Stimulated activated CD4-positive, alpha-beta T cell treated with anti-CD3 and anti-CD28 coated beads, TNF-alpha, amount 100 ng/mL, for 4 hours (primary cell): ENCODE data around the gene RMDN2.
"Not testable (repeated sequence)": the region's sequence is repeated elsewhere in the genome, so short reads cannot be mapped to it uniquely, and the experiment has no call there.

ENCODE experiments used
- DNase-seq, 3 experiments: peaks; one replicate each; pipeline ENCODE4 v3.0.0-alpha.2; 2020; ENCODE audit warnings: low read depth in 3 of 3

The RMDN2 gene

DNA sequence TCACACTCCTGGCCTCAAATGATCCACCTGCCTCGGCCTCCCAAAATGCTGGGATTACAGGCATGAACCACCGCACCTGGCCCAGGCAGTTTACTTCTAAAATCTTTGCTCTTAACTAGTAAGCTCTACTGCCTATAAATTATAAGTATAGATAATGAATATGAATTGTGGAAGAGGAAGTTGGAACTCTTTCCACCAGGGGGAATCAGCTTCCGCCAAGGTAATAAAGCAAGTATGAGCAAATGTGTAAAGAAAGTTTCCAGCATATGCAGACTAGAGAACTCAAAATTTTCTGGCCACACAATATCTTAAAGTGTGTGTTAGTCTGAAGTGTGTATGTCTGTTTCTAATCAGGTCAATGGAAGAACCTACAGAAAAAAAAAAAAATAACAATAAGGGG, 68.1 kb downstream of the RMDN2 start:
- no peak for DNase-seq

- no peak for DNase-seq
Measured at GRCh38 chr2:37997629-37998028, 72.5 kb downstream of the RMDN2 start.

- DNase-seq, result no peak
Measured at GRCh38 chr2:38000485-38001222, 75.6 kb downstream of the RMDN2 start.

DNA sequence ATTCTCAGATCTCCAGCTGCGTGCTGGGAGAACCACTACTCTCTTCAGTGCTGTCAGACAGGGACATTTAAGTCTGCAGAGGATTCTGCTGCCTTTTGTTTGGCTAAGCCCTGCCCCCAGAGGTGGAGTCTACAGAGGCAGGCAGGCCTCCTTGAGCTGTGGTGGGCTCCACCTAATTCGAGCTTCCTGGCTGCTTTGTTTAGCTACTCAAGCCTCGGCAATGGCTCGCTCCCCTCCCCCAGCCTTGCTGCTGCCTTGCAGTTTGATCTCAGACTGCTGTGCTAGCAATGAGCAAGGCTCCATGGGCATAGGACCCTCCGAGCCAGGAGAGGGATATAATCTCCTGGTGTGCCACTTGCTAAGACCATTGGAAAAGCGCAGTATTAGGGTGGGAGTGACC, 85.1 kb downstream of the RMDN2 start:
- DNase-seq, result not testable (repeated sequence)

DNA sequence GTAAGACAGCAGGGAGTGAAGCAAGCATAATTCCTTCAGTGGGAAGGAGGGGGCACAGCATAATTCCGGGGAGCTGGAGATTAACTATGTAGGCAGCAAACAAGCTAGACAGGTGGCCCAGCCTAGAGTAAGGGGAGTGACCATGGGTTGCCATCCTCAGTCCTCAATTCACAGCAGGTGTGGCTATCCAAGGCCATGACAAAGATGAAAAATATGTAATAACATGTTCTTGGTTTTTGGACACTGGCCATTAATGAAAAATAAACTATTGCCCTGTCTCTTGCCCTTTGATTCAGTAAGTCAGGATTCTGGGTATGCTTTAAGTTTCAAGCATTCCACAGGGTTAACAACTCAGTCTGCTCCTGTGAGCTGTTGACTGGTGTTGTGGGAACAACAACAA, 85.9 kb downstream of the RMDN2 start:
- DNase-seq, result no peak

DNA sequence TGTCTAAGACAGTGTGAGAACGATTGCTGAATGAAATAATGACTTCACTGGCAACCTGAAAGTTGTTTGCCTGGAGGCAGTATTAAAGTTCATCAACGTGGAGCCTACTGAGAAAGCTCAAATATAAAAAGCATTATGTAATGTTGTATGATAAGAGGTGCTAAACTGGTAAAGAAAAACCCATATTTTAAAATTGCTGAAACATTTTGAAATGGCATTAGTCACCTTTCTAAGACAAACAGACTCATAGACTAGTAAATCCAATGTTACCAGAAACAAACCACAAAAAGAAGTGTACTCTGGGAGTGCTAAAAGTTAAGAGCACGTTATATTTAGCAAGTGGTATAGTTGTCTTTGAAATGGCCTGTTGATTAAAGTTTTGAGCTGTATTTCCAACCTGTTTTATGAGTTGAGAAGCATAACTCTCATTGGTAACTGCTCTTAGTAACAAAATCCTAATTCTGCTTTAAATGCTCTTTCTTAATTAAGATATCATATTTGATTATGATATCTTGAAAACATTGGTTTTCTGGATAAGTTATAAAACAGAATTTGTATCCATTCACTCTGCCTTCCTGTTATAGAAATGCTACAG, 88.2 kb downstream of the RMDN2 start:
- DNase-seq, result no peak

DNA sequence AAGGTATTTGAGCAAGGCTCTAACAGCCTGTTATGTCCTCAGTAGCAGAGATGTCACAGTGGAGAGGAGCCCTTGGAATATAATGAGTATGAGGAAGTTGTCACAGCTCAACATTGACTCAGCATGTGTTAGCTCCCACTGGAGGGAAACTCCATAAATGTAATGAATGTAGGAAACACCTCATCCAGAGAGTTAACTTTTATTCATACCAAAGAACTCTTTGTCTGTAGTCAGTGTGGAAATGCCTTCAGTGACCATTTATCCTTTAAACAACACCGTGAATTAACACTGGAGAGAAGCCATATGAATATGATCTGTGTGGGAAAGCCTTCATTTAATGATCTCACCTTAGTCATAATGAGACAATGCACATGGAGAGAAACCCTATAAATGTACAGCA, 91.1 kb downstream of the RMDN2 start:
- no peak for DNase-seq

GRCh38 chr2:38017836-38018235, 92.7 kb downstream of the RMDN2 start:
- DNase-seq, result no peak

DNA sequence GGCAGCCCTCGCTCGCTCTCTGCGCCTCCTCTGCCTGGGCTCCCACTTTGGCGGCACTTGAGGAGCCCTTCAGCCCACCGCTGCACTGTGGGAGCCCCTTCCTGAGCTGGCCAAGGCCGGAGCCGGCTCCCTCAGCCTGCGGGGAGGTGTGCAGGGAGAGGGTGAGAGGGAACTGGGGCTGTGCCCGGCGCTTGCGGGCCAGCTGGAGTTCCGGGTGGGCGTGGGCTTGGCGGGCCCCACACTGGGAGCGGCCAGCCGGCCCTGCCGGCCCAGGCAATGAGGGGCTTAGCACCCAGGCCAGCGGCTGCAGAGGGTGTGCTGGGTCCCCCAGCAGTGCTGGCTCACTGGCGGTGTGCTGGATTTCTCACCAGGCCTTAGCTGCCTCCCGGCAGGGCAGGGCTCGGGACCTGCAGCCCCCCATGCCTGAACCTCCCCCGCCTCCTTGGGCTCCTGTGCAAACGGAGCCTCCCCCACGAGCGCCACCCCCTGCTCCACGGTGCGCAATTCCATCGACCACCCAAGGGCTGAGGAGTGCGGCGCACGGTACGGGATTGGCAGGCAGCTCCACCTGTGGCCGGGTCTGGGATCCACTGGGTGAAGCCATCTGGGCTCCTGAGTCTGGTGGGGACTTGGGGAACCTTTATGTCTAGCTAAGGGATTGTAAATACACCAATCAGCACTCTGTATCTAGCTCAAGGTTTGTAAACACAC, 95.4 kb downstream of the RMDN2 start:
- not testable (repeated sequence) for DNase-seq

DNA sequence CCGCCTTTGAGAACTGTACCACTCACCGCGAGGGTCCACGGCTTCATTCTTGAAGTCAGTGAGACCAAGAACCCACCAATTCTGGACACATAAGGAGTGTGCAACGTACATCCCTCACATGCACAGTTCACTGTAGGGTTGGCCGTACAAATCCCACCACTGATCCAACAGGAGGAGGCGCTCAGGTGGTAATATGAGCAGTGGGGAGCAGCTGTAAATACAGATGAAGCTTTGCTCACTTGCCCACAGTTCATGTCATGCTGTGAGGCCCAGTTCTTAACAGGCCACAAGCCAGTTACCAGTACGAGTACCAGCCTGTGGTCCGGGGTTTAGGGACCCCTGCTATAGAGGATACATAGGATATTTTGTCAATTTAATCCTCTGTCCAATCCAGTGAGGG, 96.5 kb downstream of the RMDN2 start:
- no peak for DNase-seq

GRCh38 chr2:38026846-38027245, 101.8 kb downstream of the RMDN2 start:
- no peak for DNase-seq

GRCh38 chr2:38028829-38029228, 103.7 kb downstream of the RMDN2 start:
- no peak for DNase-seq

DNA sequence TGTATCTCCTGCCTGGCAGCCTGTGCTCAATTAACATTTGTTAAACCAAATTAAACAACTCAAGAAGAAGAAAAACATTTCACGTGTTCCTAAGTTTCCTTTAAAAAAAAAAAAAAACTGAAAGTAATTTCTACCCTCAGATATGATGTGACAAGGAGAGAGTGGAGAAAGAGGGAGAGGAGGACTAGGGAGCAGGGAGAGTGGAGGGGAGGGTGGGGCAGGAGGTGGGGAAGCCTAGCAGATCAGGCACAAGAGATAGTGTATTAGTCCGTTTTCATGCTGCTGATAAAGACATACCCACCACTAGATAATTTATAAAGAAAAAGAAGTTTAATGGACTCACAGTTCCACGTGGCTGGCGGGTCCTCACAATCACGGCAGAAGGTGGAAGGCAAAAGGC, 104.4 kb downstream of the RMDN2 start:
- DNase-seq, result no peak

DNA sequence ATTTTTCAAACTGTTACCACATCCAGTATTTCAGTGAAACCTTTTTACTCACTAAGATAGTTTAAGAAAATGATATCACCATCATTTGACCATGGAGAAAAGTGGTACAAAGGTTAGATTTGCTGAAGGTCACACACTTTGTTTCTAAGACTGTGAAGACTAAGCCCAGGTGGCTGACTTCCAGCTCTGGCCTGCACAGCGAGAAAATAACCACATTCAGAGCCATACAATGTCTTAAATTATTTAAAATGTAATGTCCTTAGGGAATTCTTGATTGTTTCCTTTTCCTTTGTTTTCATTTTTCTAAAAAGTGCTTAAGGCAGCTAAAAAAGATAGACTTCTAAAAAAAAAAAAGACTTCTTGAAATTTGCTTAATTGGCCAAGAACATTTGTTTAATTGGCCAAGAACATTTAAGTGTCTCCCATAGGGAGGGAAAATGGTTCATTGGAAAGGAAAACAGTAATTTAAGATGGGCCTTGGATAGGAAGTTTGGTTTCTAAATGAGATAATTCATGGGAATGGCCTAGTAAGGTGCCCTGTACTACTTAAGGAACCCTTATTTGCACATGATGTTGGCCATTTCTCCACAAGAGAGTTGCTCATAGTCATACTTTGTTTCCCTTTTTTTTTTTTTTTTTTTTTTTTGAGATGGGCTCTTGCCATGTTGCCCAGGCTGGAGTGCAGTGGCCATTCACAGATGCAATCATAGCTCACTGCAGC, 105.7 kb downstream of the RMDN2 start:
- no peak for DNase-seq

GRCh38 chr2:38032946-38033345, 107.9 kb downstream of the RMDN2 start:
- no peak for DNase-seq

- no peak for DNase-seq
Measured at GRCh38 chr2:38033646-38034045, 108.6 kb downstream of the RMDN2 start.

DNA sequence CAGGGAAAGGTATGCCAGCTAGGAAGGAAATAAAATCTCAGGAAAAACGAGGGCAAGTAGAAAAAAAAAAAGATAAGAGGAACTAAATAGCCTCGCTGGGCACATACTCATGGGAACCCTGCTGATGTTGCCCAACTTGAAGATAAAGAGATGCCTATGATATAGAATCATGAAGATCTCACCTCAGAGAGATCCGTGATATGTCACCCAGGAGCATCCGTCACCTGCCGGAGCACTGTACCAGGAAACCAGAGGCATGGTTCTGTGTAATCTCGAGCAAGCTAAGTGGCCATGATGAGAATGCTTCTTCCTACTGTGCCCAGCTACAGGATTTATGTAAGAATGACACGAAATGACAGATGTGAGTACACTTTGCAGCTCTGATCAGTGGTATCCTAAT, 110.9 kb downstream of the RMDN2 start:
- no peak for DNase-seq

DNA sequence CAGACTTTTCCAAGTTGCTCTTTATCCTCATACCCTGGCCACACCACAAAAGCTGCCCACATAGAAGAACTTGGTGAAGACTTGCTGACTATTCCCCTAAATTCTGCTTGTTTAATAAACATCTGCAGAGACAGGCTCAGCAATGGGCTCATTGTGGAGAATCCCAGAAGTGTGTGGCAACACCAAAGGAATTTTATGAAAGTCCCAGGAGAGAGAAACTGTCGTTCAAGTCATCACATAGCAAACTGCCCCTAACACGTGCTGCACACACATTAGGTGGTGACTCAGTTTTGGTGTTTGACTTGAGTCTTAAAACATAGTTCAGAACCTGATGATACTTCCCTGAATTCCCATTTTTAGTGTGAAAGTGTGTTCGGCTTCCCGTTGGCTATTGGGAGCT, 112.2 kb downstream of the RMDN2 start:
- no peak for DNase-seq

DNA sequence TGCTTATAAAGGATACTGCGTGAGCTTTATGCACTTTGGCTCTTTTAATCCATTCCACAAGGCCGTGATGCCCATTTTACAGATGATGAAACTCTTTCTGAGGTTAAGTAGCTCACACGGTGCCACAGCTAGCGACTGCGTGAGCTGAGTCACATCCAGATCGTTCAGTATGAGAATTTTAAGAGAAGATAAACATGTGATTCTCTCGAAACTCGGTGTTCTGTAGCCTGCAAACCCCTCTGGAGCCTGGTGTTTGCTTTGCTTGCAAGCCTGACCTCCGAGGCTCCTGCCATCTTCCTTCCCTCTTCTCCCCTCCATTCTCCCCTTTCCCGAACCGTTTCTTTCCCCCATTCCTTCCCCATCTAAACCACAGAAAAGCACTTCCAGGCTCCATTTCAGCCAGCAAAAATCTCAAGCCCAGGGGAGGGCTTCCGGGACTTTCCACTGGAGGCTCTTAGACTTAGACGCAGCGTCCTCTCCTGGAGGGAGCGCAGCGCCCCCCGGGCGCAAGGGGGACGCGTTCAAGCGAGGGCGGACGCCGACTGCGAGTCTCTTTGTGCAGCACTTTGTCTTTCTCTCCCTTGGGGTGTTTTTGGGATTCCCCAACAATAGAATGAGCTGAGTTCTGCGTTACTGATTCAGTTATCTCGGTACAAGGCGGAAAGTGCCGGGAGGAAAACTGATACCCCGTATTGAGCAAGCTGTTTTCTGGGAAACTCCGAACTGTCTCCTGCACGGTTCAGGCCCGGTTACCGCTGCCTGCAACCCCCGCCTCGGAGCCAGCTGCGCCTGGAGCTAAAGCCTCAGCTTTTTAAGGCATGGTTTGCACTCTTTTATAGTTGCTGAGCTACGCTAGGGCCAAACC, 112.9 kb downstream of the RMDN2 start:
- no peak for DNase-seq

DNA sequence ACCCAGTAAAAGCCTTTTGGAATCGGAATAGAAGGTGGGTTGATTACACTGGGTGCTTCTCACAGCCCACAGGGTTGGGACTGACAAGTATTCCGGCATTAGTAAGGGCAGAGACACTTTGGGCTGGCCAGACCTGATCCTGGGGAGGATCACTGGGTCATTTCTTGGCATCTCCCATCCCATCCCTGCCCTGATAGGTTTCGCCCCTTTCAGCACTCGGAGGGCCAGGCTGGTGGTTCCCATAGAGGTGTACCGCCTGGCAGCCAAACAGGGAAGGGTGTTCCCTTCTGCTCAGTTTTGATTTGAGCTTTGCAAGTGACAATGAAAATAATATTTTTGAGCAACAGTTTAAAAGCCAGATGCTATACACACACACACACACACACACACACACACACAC, 113.6 kb downstream of the RMDN2 start:
- DNase-seq, result no peak

- DNase-seq, result no peak
Measured at GRCh38 chr2:38039121-38039910, 114.2 kb downstream of the RMDN2 start.
